Tibial nerve (tissue), 3 donors: ENCODE data around the gene ROPN1L.

Experiments used
- POLR2A ChIP-seq, 2 donors: fragments of 450-650 bp; IDR thresholded peaks; one replicate each; pipeline ENCODE4 v1.6.1; 2017; ENCODE audit warnings: antibody characterized with exemption in 2 of 2, mild to moderate bottlenecking in 2 of 2, moderate library complexity in 2 of 2
- TF ChIP-seq, protein P1 (sequence below), 5 experiments: fragments of 200-600 bp in 3 of 5; fragments of 450-650 bp in 2 of 5; sonication (generic) in 3 of 5; IDR thresholded peaks; one replicate each; pipeline ENCODE4 v1.5.1; 2016 to 2019; ENCODE audit warnings: antibody characterized with exemption in 5 of 5, mild to moderate bottlenecking in 3 of 5, moderate library complexity in 2 of 5

DNA sequence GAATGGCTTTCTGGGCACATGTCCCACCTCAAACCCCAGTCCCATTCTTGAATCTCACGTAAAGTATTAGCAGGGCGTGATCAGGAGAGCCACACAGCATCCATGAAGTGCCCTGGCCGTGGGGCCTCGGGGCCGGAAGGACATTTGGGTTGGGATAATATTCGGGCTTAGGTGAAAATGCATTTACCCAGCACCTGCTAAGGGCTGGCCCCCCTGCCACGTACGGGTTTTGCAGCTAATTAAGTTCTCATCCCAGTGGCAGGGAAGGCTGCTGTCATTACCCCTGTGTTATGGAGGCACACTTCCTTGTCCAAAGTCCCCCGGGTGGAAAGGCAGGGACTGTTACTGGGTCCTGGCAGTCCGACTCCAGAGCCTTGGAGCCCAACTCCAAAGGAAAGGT is 29.0 kb downstream of the ROPN1L start:
- TF ChIP-seq, protein P1, sequence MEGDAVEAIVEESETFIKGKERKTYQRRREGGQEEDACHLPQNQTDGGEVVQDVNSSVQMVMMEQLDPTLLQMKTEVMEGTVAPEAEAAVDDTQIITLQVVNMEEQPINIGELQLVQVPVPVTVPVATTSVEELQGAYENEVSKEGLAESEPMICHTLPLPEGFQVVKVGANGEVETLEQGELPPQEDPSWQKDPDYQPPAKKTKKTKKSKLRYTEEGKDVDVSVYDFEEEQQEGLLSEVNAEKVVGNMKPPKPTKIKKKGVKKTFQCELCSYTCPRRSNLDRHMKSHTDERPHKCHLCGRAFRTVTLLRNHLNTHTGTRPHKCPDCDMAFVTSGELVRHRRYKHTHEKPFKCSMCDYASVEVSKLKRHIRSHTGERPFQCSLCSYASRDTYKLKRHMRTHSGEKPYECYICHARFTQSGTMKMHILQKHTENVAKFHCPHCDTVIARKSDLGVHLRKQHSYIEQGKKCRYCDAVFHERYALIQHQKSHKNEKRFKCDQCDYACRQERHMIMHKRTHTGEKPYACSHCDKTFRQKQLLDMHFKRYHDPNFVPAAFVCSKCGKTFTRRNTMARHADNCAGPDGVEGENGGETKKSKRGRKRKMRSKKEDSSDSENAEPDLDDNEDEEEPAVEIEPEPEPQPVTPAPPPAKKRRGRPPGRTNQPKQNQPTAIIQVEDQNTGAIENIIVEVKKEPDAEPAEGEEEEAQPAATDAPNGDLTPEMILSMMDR (IDR thresholded peaks at IDR 0.05): no peak
- TF ChIP-seq POLR2A (IDR thresholded peaks at IDR 0.05): no peak
